Transverse colon (tissue), 4 donors: Measurements from ENCODE around the gene TXNRD1. TPM values are rescaled to one million over a fixed set of nuclear protein-coding genes. Genes with fewer than 3 reads are reported as not detected.
A peak's percentile ranks its signal among the peaks of the same experiment; 100 is the strongest.

Source experiments
- DNase-seq: peaks from one replicate; pipeline ENCODE4 v3.0.0-alpha.2; 2019
- H3K27ac ChIP-seq, 4 donors: fragments of 200-600 bp; sonication (generic); 2 replicates each; pipeline ENCODE4 v1.5.1; 2016 to 2018; ENCODE audit warnings: inconsistent platforms in 4 of 4
- H3K27me3 ChIP-seq: fragments of 200-600 bp; sonication (generic); 2 replicates; pipeline ENCODE4 v1.5.1; 2017; ENCODE audit warnings: inconsistent platforms
- H3K36me3 ChIP-seq, 4 donors: fragments of 200-600 bp; sonication (generic); 2 replicates each; pipeline ENCODE4 v1.5.1; 2017 to 2019; ENCODE audit warnings: inconsistent platforms in 4 of 4
- H3K4me1 ChIP-seq, 4 donors: fragments of 200-600 bp; sonication (generic); 2 replicates each; pipeline ENCODE4 v1.5.1; 2017 to 2020; ENCODE audit warnings: inconsistent platforms in 4 of 4
- H3K4me3 ChIP-seq, 4 donors: fragments of 200-600 bp; sonication (generic); 1 replicate in 1 of 4; 2 replicates in 3 of 4; pipeline versions ENCODE4 v1.5.1 to v1.6.1; 2017 to 2019; ENCODE audit warnings: inconsistent platforms in 4 of 4
- H3K9me3 ChIP-seq, 2 donors: fragments of 200-600 bp; sonication (generic); 2 replicates each; pipeline ENCODE4 v1.5.1; 2017 to 2019; ENCODE audit warnings: inconsistent platforms in 2 of 2
- EP300 ChIP-seq: sonication (generic); formaldehyde crosslinking; IDR thresholded peaks from one replicate; pipeline ENCODE4 v1.6.1; 2017; ENCODE audit warnings: antibody characterized with exemption, low read depth
- POLR2A ChIP-seq: fragments of 450-650 bp; IDR thresholded peaks from one replicate; pipeline ENCODE4 v1.6.1; 2016; ENCODE audit warnings: antibody characterized with exemption, mild to moderate bottlenecking, moderate library complexity
- POLR2AphosphoS5 ChIP-seq, 3 donors: sonication (generic); formaldehyde crosslinking; IDR thresholded peaks; one replicate each; pipeline ENCODE4 v1.6.1; 2016; ENCODE audit warnings: antibody characterized with exemption in 3 of 3
- WGBS, 2 donors: methylation state at CpG; one replicate each; pipeline ENCODE4 v1.1.5; 2018; ENCODE audit warnings: low coverage in 1 of 2; 5-methylcytosine and 5-hydroxymethylcytosine counted together
- in situ Hi-C, 4 donors: fragments of 200-750 bp; cut with MboI; loops; one replicate each; pipeline versions ENCODE4 v1.15.0 to v1.15.1; 2017; ENCODE audit warnings: low sequenced_read_pairs in 3 of 4, low pct_ligation_motif_present in 1 of 4, low pct_unique_long_range_greater_than_20kb in 1 of 4
- intact Hi-C: fragments of 100-400 bp; cut with DNase I; formaldehyde crosslinking; loops from one replicate; pipeline ENCODE4 v1.15.1; 2023; ENCODE audit warnings: low total_unique reads
- total RNA-seq, 4 donors: library from RNA; depleted of rRNA; stranded (reverse); fragments of >200 nt; gene quantifications; one replicate each; pipeline ENCODE4 v1.1.0, GENCODE V29; 2016
- TF ChIP-seq, protein P1 (sequence below), 5 experiments: fragments of 200-600 bp in 3 of 5; fragments of 450-650 bp in 2 of 5; sonication (generic) in 3 of 5; IDR thresholded peaks; 1 replicate in 2 of 5; 2 replicates in 3 of 5; pipeline ENCODE4 v1.5.1; 2016 to 2017; ENCODE audit warnings: antibody characterized with exemption in 5 of 5, inconsistent platforms in 3 of 5, mild to moderate bottlenecking in 2 of 5, moderate library complexity in 1 of 5

Gene TXNRD1
- total RNA-seq, 4 donors from 2014 or later: 72.9 to 127 (median 122) TPM

DNA sequence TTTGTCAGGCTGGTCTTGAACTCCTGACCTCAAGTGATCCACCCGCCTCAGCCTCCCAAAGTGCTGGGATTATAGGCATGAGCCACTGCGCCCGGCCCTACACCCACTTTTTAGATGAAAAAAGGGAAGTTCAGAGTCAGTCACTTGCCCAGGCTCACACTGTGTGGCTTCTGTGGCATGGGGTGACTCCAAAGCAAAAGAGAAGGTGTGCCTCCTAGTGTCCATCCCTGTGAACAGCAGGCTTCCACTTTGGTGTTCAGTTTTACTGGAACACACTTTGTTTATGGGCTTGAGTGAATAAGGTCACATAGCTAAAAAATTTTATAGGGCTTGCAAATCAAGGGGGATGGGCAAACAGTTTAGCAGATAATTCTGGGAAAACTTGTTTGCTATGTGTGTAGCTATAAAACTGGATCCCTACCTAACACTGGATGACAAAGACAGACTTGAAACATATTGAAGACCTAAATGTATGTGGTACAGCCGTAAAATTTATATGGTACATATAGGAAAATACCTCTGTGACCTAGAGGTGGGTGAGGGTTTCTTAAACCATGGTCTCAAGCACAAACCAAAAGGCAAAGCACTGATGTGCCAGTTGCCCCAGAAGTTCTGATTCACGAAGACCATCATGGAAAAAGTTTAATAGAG, 142.9 kb downstream of the TXNRD1 start:
- no peaks in the 10 kb centered on the region for H3K4me1 ChIP-seq
- in situ Hi-C loops (loop anchor here (5.0 to 25.0 kb wide), 3 partner anchors 154 to 704 kb away; no protein-coding TSS in a partner anchor), intact Hi-C loops (loop anchor here (5.0 kb wide), 2 partner anchors 141 to 156 kb away; partner anchors contain the start of gene TXNRD1)
- no peaks in the 10 kb centered on the region for H3K36me3 ChIP-seq
- 53 to 95% methylated on average over 2 to 5 of the region's 5 CpGs for WGBS, 2 donors
- H3K4me3 ChIP-seq: no peak overlapping the region
- peak; percentile 69 for DNase-seq
- TF ChIP-seq POLR2A: no peak
- TF ChIP-seq, protein P1, sequence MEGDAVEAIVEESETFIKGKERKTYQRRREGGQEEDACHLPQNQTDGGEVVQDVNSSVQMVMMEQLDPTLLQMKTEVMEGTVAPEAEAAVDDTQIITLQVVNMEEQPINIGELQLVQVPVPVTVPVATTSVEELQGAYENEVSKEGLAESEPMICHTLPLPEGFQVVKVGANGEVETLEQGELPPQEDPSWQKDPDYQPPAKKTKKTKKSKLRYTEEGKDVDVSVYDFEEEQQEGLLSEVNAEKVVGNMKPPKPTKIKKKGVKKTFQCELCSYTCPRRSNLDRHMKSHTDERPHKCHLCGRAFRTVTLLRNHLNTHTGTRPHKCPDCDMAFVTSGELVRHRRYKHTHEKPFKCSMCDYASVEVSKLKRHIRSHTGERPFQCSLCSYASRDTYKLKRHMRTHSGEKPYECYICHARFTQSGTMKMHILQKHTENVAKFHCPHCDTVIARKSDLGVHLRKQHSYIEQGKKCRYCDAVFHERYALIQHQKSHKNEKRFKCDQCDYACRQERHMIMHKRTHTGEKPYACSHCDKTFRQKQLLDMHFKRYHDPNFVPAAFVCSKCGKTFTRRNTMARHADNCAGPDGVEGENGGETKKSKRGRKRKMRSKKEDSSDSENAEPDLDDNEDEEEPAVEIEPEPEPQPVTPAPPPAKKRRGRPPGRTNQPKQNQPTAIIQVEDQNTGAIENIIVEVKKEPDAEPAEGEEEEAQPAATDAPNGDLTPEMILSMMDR (IDR thresholded peaks at IDR 0.05): peak; percentile 87 to 92 (median 89)
- H3K27ac ChIP-seq: no peak overlapping the region
- H3K9me3 ChIP-seq: peaks cover 0 to 5% of the 10 kb centered on the region in 2 donors
- no peaks in the 10 kb centered on the region for H3K27me3 ChIP-seq

DNA sequence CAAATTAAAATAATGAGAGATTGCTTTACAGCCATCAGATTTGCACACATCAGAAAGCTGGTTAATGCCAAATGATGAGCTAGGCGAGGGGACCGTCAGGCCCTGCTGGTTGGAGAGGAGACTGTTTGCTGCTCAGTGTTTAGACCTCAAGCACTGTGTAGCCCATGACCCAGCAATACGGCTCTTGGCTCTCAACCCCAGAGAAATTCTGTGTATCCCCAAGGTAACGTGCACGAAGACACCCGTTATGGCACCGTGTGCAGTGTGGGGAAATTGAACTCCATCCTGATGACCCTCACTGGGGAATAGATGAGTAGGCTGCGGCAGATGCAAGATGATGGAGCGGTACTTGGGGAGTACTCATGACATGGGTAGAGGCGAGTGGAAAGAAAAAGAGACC, 143.6 kb downstream of the TXNRD1 start:
- Histone ChIP-seq H3K27me3 (no peaks in the 10 kb centered on the region), H3K4me1 (no peaks in the 10 kb centered on the region), H3K36me3 (no peaks in the 10 kb centered on the region), H3K9me3 (peaks cover 0 to 5% of the 10 kb centered on the region in 2 donors), H3K27ac (no peak overlapping the region), H3K4me3 (no peak overlapping the region)
- WGBS, 2 donors: 91% methylated on average over 10 of the region's 10 CpGs; no CpG with 5 or more reads in 1 of the 2 donors
- TF ChIP-seq POLR2AphosphoS5 (IDR thresholded peaks at IDR 0.05) (no peak), POLR2A (no peak), EP300 (no peak)
- TF ChIP-seq, protein P1 (IDR thresholded peaks at IDR 0.05): no peak
- intact Hi-C loops: loop anchor here (5.0 kb wide), 2 partner anchors 142 to 157 kb away; partner anchors contain the start of gene TXNRD1
- in situ Hi-C loops: loop anchor here (5.0 to 25.0 kb wide), 3 partner anchors 154 to 703 kb away; no protein-coding TSS in a partner anchor
- no peak for DNase-seq

DNA sequence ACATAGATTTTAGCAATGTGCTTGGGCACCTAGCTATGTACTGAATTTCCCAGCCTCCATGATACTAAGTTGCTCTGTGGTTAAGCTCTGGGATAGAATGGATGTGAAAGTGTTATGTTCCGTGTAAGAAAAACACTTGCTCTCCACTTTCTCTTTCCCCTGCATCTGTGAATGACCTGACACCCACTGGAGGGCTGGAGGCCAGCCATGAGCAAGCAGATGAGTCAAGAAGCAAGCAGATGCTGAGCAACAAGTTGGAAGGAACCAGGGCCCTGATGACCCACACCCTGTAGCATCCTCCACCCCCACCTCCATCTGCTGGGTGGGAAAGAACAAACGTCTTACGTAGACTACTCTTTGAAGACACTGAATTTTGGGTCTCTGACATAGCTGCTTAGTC, 144.6 kb downstream of the TXNRD1 start:
- Histone ChIP-seq H3K4me1 (no peaks in the 10 kb centered on the region), H3K4me3 (no peak overlapping the region), H3K9me3 (peaks cover 0 to 5% of the 10 kb centered on the region in 2 donors), H3K27me3 (no peaks in the 10 kb centered on the region), H3K36me3 (no peaks in the 10 kb centered on the region), H3K27ac (no peak overlapping the region)
- intact Hi-C loops (no loop called here), in situ Hi-C loops (loop anchor here in 1 of 4 donors (5.0 to 25.0 kb wide), 2 partner anchors 158 to 702 kb away; no protein-coding TSS in a partner anchor)
- no peak for DNase-seq
- no peak for TF ChIP-seq POLR2A
- TF ChIP-seq, protein P1 (IDR thresholded peaks at IDR 0.05): no peak
- TF ChIP-seq EP300: no peak
- TF ChIP-seq POLR2AphosphoS5 (IDR thresholded peaks at IDR 0.05): no peak
- 96 to 100% methylated on average over 3 of the region's 3 CpGs for WGBS, 2 donors

DNA sequence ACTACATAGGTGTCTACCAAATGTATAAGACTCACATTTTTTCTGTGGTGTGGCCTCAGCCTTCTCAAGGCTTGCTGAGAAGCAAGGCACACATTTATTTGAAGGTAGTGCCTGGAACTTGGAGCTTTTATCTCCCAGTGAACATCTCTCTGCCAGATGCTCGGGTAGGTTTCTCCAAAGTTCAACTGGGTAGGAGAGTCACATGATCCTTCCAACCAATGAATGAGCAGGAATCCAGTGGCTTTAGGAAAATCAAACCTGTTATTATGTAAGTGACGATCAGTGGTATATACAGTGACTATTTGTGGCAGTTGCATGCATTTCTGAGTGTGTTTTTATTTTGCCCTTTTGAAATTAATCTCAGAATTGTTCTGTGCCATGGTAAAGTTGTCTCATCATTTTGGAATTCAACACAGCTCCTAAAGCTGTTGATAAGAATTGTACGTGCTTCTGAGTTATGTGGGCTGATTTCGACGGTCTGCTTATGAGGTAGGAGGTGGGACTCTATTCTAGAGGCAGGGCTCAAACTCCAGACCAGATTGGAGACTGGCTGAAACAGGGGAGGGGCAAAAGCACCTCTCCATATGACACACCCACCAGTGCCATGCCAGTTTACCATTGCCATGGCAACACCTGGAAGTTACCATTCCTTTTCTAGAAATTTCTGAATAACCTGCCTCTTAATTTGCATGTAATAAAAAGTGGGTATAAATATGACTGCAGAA, 145.6 kb downstream of the TXNRD1 start:
- no peaks in the 10 kb centered on the region for H3K36me3 ChIP-seq
- TF ChIP-seq, protein P1 (IDR thresholded peaks at IDR 0.05): no peak
- no peak for TF ChIP-seq EP300
- no peak for TF ChIP-seq POLR2AphosphoS5 (IDR thresholded peaks at IDR 0.05)
- TF ChIP-seq POLR2A: no peak
- DNase-seq: no peak
- intact Hi-C loops: no loop called here
- in situ Hi-C loops: loop anchor here in 1 of 4 donors (5.0 to 25.0 kb wide), 2 partner anchors 159 to 701 kb away; no protein-coding TSS in a partner anchor
- no peaks in the 10 kb centered on the region for H3K27me3 ChIP-seq
- no peak overlapping the region for H3K4me3 ChIP-seq
- peaks cover 0 to 5% of the 10 kb centered on the region in 2 donors for H3K9me3 ChIP-seq
- no peaks in the 10 kb centered on the region for H3K4me1 ChIP-seq
- WGBS, 2 donors: 82 to 86% methylated on average over 2 to 5 of the region's 5 CpGs
- H3K27ac ChIP-seq: no peak overlapping the region
